NCI-H2196 treated with DMSO at 0.1 percent for 48 hours (cell line): ENCODE measurements around the gene TGFBR3.

ENCODE experiments used
- DNase-seq: peaks from one replicate; lab custom pipeline; 2025; ENCODE audit not compliant: unreplicated experiment; lab: John Stamatoyannopoulos, UW

The TGFBR3 gene

DNA sequence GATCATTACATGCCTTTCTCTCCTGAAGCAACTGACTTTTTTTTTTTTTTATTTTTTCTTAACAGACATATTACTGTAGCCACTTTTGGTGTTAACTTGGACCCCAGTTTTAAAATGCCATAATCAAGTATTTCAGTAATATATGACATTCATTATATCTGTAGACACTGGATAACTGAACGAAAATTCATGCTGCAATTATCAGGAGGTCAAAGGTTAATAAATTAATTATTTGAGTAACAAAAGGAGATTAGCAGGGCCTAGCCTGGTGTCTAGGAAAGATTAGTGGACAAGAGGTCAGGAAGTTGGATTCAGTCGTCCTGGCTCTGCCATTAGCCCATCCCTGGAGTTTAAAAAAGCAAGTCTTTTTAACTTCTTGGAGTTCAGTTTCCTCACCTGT is 168.1 kb downstream of the TGFBR3 start:
- no peak for DNase-seq

DNA sequence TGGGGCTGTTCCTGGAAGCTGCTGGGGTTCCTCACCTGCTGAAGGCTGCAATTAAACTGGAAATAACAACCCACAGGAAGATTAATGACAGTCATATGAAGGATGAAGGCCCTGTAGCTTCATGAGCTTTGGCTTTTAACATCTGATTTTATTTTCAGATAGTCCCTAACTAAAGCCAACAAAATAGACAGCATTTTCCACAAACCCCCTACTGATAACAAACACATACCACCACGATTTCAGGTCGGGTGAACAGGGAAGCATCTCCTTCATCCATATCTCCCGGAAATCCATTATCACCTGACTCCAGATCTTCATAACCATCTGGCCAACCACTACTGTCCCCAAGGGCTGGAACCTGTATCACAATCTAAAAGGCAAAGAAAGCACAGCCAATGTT is 169.6 kb downstream of the TGFBR3 start:
- DNase-seq, result no peak

DNA sequence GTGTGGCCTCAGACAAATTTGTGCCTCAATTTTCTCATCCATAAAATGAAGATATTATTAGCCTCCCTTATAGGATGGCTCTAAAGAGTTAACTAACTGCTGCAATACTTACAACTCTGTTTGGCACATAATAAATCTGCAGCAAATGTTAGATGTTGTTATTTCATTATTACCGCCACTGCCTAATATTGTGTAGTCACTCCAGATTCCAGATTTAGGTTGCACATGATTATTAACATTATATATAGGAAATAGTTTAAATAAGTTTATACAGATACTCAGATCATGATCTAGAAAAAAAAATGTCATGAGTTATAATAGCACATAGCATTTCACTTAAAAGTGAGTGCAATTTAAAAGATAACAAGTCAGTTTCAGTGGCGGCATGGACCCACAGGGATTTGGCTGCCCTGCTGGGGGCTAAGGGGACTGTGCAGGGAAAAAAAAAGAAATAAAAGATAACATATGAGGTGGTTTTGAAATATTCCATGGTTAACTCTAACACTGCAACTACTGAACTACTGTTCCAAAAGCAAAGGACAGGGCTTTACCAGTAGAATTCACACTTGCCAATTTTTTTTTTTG is 170.4 kb downstream of the TGFBR3 start:
- DNase-seq, result no peak

DNA sequence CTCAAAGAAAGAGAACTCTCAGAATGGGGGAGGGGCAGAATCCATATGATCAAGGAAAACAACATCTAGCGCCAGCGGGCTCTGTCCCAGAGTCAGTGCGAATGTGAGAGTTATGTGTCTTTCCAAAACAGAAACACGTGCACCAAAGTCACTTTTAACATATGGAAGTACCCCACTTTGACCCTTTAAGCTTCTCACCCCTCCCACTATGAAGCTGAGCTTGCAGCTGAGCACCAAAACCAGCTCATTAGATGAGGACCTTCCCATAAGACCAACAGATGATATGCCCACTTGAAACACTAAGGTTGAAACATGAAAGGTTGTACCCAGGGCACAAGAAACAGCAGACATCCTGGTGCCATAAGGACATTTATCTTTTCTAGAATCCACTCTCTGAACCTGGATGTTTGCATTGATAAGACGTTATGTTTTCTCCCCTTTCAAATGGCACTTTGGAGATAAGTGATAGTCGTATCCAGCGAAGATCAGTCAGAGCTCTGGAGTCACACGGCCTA is 171.0 kb downstream of the TGFBR3 start:
- DNase-seq, result no peak

DNA sequence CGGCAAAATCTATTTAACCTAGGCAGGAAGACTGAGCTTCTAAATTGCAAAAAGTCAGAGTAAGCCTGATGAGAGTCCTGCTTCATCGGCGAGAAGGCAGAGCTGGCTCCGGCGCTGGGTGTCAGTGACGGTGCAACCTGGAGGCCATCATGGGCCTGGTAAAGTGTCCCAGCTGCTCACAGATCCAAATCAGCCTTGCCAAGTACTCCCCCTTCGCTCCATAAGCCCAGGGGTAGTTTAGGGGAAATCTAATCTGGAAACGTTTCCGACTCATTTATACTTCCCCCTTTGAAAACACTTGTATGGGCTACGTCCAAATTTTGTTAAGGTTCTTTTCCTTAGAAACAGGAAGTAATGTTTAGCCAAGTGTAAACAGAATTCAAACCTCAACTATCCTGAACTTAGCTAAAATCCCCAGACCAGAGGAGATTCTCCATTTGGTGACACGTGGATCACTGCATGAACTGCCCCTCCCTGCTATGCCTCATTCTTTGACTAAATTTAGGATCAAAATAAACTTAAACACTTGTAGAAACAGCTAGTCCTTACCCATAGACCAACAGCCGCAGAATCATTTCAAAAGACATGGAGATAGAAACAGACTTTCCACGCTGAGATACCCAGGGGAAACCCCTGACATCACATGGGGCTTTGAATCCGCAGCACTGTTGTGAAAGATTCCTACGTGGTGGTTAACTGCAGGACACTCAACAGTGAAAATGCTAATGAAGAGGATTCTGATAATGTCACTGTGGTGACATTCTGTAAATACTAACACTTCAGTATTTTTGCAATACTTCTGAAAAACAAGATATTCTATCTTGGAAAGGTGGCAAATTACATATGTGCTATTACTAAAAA is 172.7 kb downstream of the TGFBR3 start:
- no peak for DNase-seq

DNA sequence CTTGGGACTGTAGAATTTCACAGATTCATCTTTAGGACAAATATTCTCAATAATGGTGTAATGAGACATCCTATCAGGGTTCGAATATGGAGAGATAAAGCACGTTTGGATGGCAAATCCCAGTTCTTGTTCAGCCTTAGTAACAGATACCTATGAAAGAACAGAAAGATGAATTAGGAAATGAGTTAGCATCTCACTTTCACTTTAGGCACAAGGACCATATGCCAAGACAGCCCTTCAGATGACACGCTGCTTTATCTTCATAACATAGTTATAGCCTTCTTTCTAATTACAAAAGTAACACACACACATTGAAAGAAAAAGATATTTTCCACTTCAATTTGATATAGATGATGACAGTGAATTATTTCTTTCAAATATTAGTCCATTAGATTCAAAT is 173.6 kb downstream of the TGFBR3 start:
- DNase-seq, result no peak

DNA sequence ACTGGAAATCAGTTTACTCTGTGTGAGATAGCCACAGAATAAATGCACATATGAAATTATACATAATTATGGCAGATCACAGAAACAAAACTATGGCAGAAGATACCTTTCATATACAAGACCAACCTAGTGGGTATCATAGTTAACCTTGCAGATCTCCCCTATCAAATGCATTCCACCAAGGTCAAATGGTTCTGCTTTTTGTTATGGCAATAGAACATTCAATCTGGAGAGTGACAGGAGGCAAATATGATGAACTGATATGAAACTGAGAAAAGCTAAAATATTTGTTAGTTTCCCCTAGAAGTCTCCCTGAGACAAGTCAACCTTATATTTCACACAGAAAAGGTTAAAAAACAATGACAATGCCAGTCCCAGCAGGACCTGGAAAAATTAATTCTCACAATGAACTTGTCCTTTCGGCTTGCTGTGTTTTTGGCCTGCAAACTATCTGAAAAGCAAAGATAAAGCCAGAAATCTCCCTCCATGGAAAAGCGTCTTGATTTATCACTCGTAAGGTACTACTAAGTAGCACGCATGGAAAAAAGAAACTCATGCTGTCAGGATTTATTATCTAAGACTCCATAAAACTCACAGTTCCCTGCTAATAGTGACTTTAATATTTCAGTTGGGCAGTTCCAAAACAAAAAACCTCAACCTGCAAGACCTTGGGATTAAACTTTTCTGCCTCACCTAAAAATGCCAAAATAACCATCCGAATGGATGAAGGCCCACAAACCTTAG is 174.3 kb downstream of the TGFBR3 start:
- DNase-seq, result no peak

DNA sequence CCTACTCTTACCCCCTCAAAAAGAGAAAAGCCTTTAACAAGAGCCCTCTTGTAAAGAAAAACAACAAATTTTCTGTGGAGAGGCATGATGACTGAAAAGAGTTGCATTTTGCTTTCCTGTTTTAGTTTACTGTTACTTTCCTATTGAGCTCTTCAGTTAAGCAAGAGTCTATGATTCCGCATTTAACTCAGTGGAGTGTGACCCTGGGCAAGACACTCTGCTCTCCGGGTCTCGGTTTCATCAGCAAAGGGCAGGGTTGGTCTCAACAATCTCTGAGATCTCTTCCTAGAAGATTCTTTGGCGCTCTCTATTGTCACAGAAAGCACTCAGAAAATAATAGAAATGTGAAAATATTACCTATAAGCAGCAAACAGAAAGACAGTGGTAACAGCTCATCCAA is 175.7 kb downstream of the TGFBR3 start:
- DNase-seq, result no peak

DNA sequence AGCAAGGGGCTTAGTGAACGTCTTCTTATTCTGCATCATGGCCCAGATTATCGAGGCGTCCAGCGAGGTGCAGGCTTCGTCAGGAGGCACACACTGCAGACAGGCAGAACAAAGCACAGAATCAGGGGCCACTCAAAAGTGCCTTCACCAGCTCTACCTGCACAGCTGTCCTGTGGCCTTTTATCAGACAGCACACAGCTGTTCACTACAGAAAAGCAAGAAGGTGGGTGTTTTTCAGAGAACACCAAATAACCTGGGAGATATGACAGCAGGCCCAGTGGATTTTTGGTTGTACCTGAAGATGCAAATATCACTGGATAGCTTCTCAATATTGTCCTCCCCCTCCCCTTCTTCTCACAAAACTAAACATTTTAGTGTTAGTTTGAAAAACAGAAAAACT is 177.3 kb downstream of the TGFBR3 start:
- DNase-seq, result no peak

DNA sequence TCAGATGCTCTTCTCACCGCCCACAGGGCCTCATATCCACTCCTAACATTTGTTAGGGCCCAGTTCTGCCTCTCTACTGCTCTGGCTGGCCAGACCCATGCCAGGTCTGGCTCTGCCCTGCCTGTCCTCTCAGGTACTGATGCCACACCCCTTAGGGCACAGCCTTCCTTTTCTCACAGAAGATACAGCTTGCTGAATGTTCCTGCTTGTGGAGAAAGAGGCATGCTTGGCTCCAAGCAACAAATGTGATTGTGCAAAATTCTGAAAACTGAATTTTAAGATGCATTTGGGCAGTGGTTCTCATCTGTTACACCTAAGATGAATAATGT is 178.1 kb downstream of the TGFBR3 start:
- no peak for DNase-seq

DNA sequence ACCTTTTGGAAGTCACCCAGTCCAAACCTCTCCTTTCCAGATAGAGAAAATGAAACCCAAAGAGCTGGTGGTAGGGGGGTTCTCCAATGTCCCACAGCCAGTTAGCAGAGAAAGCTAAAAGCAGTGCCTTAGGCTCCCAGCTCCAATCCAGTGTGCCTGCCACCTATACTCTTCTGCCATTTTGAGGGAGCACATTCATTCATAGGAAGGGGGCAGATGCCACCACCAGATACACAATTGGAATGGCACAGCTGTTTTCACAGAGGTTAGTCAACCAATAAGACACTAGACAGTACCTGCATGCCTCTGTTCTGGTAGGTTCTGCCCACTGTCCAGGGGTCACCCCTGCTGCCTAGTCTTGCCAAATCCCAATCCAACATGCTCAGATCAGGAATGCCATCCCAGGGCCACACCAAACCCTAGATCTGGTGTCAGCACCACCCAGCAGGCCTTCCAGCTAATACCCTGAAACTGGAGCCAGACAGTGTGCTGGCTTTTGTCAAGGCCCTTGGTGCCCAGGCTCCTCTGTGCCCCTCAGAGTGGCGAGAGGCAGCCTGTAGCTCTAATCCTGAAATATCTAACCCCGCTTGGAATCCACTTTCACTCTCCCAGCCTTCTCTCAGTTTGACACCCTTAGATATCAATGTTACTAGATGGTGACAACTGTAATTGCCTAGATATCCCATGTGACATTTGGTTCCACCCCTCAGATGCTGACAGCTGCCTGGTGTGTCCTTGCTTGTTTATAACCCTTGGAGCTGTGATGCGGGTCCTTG is 178.6 kb downstream of the TGFBR3 start:
- DNase-seq, result no peak

DNA sequence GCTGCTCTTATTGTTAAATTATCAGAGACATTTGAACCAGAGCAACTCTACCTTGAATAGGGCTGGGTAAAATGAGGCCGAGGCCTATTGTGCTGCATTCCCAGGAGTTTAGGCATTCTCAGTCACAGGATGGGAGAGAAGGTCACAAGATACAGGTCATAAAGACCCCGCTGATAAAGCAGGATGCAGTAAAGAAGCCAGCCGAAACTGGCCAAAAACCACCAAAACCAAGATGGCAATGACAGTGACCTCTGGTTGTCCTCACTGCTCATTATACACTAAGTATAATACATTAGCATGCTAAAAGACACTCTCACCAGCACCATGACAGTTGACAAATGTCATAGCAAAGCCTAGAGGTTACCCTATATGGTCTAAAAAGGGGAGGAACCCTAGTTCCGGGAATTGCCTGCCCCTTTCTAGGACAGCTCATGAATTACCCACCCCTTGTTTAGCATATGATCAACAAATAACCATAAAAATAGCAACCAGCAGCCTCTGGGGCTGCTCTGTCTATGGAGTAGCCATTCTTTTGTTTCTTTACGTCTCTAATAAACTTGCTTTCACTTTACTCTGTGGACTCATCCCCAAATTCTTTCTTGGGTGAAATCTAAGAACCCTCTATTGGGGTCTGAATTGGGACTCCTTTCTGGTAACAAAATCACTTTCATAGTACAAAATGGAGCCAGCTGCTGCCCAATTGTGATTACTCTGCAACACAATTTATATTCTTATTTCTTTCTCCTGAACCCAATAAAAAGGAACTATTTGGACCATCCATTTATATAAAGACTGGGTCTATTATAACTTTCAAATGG is 179.6 kb downstream of the TGFBR3 start:
- DNase-seq, result no peak

DNA sequence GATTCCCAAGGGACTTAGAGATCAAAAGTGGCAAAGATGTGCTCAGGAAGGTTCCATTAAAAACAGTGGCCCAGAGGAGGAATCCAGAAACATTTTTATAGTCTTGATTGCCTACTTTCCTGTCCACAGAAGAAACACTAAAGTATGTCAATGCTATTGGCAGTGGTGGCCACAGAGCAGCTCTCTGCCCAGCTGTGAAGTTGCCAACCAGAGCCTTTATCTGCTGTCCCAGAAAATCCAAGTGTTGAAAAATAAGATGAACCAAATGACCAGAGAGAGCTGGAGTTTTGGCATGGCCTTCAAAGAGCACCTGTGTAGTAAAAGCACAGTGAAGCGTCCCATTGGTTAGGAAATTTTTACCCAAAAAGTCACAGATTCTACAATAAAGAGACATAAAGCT is 181.2 kb downstream of the TGFBR3 start:
- no peak for DNase-seq

DNA sequence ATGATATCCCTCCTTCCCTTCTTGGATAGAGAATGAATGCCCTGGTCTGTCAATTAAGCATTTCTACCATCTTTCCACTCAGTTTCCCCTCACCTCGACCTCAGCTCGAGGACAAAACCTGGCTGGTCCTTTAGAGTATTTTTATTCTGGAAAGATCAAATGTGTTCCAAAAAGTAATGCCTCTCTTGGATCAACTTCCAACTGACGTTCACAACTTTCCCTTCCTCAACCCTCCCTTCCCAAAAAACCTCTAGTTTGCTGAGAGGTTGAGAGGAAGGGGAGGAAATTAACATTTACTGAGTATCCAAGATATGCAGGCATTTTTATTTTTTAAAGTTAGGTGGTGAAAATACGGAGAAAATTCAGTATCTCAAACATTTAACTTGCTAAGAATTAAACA is 182.9 kb downstream of the TGFBR3 start:
- DNase-seq, result no peak

DNA sequence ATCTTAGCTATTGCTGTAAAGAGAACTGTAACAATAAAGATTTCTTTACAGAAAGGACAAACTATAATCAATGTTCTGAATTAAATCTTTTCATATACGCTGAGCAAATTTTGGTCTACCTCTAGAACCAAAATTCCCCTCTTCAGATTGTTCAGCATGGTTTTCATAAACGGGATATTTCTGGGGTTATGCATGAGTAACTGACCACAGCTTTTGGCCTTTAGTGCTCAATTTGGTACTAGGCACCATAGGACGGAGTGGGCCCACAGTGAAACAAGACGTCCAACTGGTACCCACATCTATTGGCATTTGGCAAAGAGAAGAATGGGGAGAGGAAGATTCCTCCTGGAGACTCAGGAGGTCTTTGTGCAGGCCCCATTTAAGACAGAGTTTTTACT is 184.5 kb downstream of the TGFBR3 start:
- no peak for DNase-seq

DNA sequence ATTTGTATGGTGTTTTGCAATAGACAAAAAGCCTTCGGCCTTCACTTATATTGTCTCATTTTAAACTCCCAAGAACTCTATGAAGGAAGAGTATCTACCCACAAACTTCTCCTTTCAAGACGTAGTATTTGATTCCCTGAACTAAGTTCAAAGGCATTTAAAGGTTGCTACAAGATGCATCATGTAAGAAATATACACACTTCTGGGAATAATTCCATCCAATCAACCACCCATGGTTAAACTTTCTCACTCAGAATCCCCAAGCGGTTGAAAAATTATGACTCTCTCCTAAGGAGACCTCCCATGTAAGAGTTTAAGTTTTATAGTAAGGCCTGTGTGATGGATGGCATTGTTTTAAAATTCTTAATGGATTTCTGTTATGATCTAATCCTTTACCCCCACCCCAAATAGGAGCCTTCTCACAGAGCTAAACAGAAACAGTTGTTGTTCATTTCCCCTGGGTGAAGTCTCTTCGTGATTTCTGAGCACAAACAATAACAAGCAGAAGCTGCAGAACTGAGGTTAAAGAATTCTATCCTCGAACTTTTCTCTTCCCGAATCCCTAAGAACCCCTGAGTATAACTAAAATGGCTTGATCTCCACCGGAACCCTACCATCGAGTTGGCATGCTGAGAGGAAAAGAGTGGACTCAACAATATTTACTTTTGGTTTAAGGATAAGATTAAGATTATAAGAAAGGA is 185.0 kb downstream of the TGFBR3 start:
- no peak for DNase-seq

DNA sequence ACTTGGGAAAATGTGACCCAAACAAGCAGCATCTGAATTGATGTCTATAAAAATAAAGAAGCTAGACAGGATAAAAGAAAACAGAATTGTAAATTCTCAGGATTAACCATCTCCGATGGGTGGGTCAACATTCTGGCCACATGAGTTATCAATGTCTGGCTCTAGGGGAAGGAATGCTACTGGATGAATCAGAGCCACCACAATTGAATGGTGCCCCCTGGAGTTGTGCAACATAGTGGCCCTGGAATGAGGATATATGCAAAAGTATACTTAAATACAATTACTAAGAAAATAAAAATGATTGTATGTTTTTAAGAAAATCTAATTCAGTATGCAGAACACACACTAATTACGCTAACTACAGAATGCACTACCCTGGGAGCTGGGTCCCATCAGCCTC is 185.6 kb downstream of the TGFBR3 start:
- no peak for DNase-seq

DNA sequence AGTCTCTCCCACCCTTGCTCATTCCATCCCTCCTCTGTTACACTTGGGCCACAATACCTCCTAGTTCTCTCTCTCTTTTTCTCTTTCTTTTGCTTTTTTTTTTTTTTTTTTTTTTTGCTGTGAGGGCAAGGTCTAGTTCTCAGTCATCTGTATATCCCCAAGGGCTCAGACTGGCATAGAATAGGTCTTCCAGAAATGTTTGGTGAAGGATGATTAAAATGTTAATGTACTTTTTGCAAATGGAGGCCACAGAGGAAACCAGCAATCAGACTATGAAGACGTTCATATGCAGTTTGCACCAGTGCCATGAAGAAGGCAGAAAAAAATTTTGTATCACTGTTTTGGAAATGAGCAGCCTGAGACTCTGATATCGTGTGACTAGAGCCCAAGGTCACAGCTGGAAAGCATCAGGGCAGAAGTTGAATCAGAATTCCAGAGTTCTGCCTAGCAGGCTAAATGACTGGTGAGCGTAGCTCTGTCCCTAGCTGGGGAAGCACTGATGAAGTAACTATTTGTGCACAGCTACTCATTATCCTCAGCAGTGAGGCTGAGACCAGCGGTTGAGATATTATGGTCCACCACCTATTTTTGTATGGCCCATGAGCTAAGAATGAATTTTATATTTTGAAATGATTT is 186.5 kb downstream of the TGFBR3 start:
- DNase-seq, result no peak

DNA sequence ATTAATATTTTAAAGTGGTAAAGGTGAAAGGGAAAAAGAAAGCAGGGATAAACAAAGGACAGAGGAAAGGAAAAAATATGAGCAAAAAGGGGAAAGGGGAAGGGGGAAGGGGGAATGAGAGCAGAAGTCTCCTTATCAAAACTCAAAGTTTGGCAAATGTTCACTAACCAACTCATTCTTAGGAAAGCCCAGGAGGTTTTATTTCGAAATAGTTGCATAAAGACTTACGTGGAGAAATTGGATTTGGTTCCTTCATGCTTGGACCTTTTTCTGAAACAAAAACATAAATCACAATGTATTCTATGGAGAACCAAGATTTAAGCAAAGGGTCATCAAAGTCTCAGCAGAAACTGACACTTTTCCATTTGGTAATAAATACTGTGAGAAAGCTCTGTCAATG is 188.1 kb downstream of the TGFBR3 start:
- DNase-seq, result no peak
